ENCODE data around the gene PNPLA3. TPM values are rescaled to one million over a fixed set of nuclear protein-coding genes. Genes with fewer than 3 reads are reported as not detected.

The PNPLA3 gene
- polyA plus RNA-seq, 1 donor (not counting 4 experiments of a cell fraction or from before 2014, with no cell fraction given), result 12.0 TPM

DNA sequence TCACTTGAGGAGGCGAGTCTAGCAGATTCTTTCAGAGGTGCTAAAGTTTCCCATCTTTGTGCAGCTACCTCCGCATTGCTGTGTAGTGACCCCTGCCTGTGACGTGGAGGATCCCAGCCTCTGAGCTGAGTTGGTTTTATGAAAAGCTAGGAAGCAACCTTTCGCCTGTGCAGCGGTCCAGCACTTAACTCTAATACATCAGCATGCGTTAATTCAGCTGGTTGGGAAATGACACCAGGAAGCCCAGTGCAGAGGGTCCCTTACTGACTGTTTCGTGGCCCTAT is 22.7 kb downstream of the PNPLA3 start:
- Histone ChIP-seq H3K79me2 (ENCODE audit: control insufficient read depth, insufficient read depth, low read length) (no peaks in the 10 kb centered on the region), H3K9me3 (ENCODE audit: control insufficient read depth, low read depth, low read length) (no peaks in the 10 kb centered on the region), H4K20me1 (ENCODE audit: control insufficient read depth, extremely low read depth, insufficient read depth, low read length) (peaks cover 3% of the 10 kb centered on the region), H3K9me1 (ENCODE audit: control insufficient read depth, extremely low read depth, insufficient read depth, low read length) (peaks cover 3% of the 10 kb centered on the region), H2AFZ (ENCODE audit: control insufficient read depth, low read length) (no peak overlapping the region), H3K27ac (ENCODE audit: control insufficient read depth, insufficient read depth, low read length) (no peak overlapping the region), H3K4me3 (ENCODE audit: control insufficient read depth in 2 of 3, extremely low read depth in 1 of 3, insufficient read depth in 2 of 3, low read depth in 1 of 3, low read length in 3 of 3) (no peak overlapping the region), H3K9ac (ENCODE audit: control insufficient read depth, extremely low read depth, insufficient read depth, low read length) (no peak overlapping the region), H3K36me3 (ENCODE audit: control insufficient read depth in 2 of 2, extremely low read depth in 1 of 2, insufficient read depth in 2 of 2, low read length in 2 of 2) (peaks cover 7 to 31% of the 10 kb centered on the region in 2 experiments), H3K4me2 (ENCODE audit: control insufficient read depth, extremely low read depth, insufficient read depth, low read depth, low read length) (no peak overlapping the region), H3K4me1 (ENCODE audit: control insufficient read depth, extremely low read depth, insufficient read depth, low read length) (peaks cover 18% of the 10 kb centered on the region), H3K27me3 (ENCODE audit: control insufficient read depth, extremely low read depth, insufficient read depth, low read length) (no peaks in the 10 kb centered on the region)
- FAIRE-seq, result no peak
- DNase-seq (ENCODE audit: low read depth, low spot score), result no peak
- TF ChIP-seq EZH2 (IDR thresholded peaks at IDR 0.05; ENCODE audit: low read length), result no peak
- TF ChIP-seq, protein P1, sequence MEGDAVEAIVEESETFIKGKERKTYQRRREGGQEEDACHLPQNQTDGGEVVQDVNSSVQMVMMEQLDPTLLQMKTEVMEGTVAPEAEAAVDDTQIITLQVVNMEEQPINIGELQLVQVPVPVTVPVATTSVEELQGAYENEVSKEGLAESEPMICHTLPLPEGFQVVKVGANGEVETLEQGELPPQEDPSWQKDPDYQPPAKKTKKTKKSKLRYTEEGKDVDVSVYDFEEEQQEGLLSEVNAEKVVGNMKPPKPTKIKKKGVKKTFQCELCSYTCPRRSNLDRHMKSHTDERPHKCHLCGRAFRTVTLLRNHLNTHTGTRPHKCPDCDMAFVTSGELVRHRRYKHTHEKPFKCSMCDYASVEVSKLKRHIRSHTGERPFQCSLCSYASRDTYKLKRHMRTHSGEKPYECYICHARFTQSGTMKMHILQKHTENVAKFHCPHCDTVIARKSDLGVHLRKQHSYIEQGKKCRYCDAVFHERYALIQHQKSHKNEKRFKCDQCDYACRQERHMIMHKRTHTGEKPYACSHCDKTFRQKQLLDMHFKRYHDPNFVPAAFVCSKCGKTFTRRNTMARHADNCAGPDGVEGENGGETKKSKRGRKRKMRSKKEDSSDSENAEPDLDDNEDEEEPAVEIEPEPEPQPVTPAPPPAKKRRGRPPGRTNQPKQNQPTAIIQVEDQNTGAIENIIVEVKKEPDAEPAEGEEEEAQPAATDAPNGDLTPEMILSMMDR (optimal IDR thresholded peaks at IDR 0.05 in 1 of 3, IDR thresholded peaks at IDR 0.05 in 1 of 3, conservative IDR thresholded peaks at IDR 0.05 in 1 of 3; ENCODE audit: extremely low read depth in 1 of 3, insufficient read depth in 2 of 3, low read length in 3 of 3), result no peak
- dilution Hi-C loops (cut with MboI; ENCODE audit: extremely low pct_ligation_motif_present, low sequenced_read_pairs), result no loop called here

DNA sequence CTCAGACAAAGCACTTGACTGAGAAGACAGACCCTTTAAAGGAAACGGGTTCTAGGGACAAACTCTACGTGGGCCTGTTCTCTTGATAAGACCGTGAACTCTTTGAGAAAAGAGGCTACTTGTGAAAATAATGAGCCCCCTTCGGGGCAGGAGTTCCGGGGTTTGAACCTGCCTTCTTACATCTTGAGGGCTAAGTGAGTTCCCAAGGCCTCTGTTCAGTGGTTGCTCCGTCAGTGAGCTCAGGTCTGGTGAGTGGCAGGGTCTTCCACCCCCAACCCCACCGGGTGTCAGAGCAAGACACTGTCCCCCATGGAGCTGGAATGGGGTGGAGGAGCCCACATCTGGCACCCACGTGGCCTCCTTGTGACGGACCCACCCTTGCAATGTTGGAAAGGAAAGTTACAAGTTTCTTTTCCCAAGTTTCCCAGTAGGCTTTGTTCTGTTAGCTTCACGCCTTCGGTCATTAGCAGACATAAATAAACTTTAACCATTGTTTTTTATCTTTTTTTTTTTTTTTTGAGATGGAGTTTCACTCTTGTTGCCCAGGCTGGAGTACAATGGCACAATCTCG is 25.3 kb downstream of the PNPLA3 start:
- Histone ChIP-seq H3K9ac (ENCODE audit: control insufficient read depth, extremely low read depth, insufficient read depth, low read length) (no peak overlapping the region), H3K27me3 (ENCODE audit: control insufficient read depth, extremely low read depth, insufficient read depth, low read length) (no peaks in the 10 kb centered on the region), H3K9me3 (ENCODE audit: control insufficient read depth, low read depth, low read length) (no peaks in the 10 kb centered on the region), H3K4me3 (ENCODE audit: control insufficient read depth in 2 of 3, extremely low read depth in 1 of 3, insufficient read depth in 2 of 3, low read depth in 1 of 3, low read length in 3 of 3) (no peak overlapping the region), H3K4me2 (ENCODE audit: control insufficient read depth, extremely low read depth, insufficient read depth, low read depth, low read length) (no peak overlapping the region), H2AFZ (ENCODE audit: control insufficient read depth, low read length) (no peak overlapping the region), H3K36me3 (ENCODE audit: control insufficient read depth in 2 of 2, extremely low read depth in 1 of 2, insufficient read depth in 2 of 2, low read length in 2 of 2) (peaks cover 0 to 20% of the 10 kb centered on the region in 2 experiments), H3K79me2 (ENCODE audit: control insufficient read depth, insufficient read depth, low read length) (no peaks in the 10 kb centered on the region), H3K9me1 (ENCODE audit: control insufficient read depth, extremely low read depth, insufficient read depth, low read length) (peaks cover 3% of the 10 kb centered on the region), H3K27ac (ENCODE audit: control insufficient read depth, insufficient read depth, low read length) (no peak overlapping the region), H3K4me1 (ENCODE audit: control insufficient read depth, extremely low read depth, insufficient read depth, low read length) (peaks cover 20% of the 10 kb centered on the region), H4K20me1 (ENCODE audit: control insufficient read depth, extremely low read depth, insufficient read depth, low read length) (peaks cover 3% of the 10 kb centered on the region)
- FAIRE-seq (no peak), DNase-seq (ENCODE audit: low read depth, low spot score) (no peak)
- TF ChIP-seq, protein P1 (optimal IDR thresholded peaks at IDR 0.05 in 1 of 3, IDR thresholded peaks at IDR 0.05 in 1 of 3, conservative IDR thresholded peaks at IDR 0.05 in 1 of 3; ENCODE audit: extremely low read depth in 1 of 3, insufficient read depth in 2 of 3, low read length in 3 of 3), result no peak
- TF ChIP-seq EZH2 (IDR thresholded peaks at IDR 0.05; ENCODE audit: low read length), result no peak
- dilution Hi-C loops (cut with MboI; ENCODE audit: extremely low pct_ligation_motif_present, low sequenced_read_pairs), result no loop called here

Measured in keratinocyte (primary cell).